Caco-2 (cell line): ENCODE results near the gene BRIP1. TPM values are rescaled to one million over a fixed set of nuclear protein-coding genes. Genes with fewer than 3 reads are reported as not detected.

Source experiments
- BruUV-seq: library from RNA; stranded (reverse); fragments of 400-500 nt; replicated peaks from 2 replicates; lab custom pipeline; 2021; lab: Mats Ljungman, UMichigan
- CTCF ChIA-PET: fragments of 300-600 bp; sonication (Branson Sonifier 250); formaldehyde crosslinking; loops from one replicate; lab custom pipeline; 2022; ENCODE audit warnings: antibody characterized with exemption; lab: Charles Lee
- POLR2A ChIA-PET: fragments of 300-600 bp; sonication (Branson Sonifier 250); formaldehyde crosslinking; loops from one replicate; lab custom pipeline; 2022; ENCODE audit warnings: antibody characterized with exemption; lab: Charles Lee
- DNase-seq, 2 experiments: peaks; one replicate each; pipeline versions ENCODE4 v3.0.0 to v3.0.0-alpha.2; 2020 to 2022
- H3K27me3 ChIP-seq: replicated peaks from 2 replicates; pipeline ENCODE4 v1.6.0; 2011; ENCODE audit warnings: low read length; ENCODE audit not compliant: control insufficient read depth, insufficient read depth
- H3K36me3 ChIP-seq: 2 replicates; pipeline ENCODE4 v1.5.1; 2011; ENCODE audit warnings: low read length; ENCODE audit not compliant: control insufficient read depth, insufficient read depth
- H3K4me1 ChIP-seq: fragments of 250-450 bp; sonication (Bioruptor Pico); 2 replicates; pipeline ENCODE4 v1.5.1; 2020; ENCODE audit warnings: mild to moderate bottlenecking
- H3K4me3 ChIP-seq: 2 replicates; pipeline ENCODE4 v1.5.1; 2011; ENCODE audit warnings: low read depth, mild to moderate bottlenecking, control low read depth, low read length
- H3K9me3 ChIP-seq: fragments of 250-450 bp; sonication (Bioruptor Pico); 2 replicates; pipeline ENCODE4 v1.5.1; 2020; ENCODE audit warnings: mild to moderate bottlenecking, moderate library complexity
- H3K27ac Mint-ChIP-seq: one replicate; pipeline ENCODE4 v1.8.0; 2022; ENCODE audit warnings: mixed read lengths; ENCODE audit not compliant: unreplicated experiment
- H3K27me3 Mint-ChIP-seq: one replicate; pipeline ENCODE4 v1.8.0; 2022; ENCODE audit warnings: mixed read lengths; ENCODE audit not compliant: insufficient read depth, unreplicated experiment
- H3K36me3 Mint-ChIP-seq: one replicate; pipeline ENCODE4 v1.8.0; 2022; ENCODE audit warnings: mild to moderate bottlenecking, mixed read lengths; ENCODE audit not compliant: insufficient read depth, unreplicated experiment
- H3K4me1 Mint-ChIP-seq: one replicate; pipeline ENCODE4 v1.8.0; 2022; ENCODE audit warnings: low read depth, mixed read lengths; ENCODE audit not compliant: unreplicated experiment
- H3K4me3 Mint-ChIP-seq: one replicate; pipeline ENCODE4 v1.8.0; 2022; ENCODE audit warnings: mild to moderate bottlenecking, moderate library complexity, mixed read lengths; ENCODE audit not compliant: unreplicated experiment
- H3K9me3 Mint-ChIP-seq: one replicate; pipeline ENCODE4 v1.8.0; 2022; ENCODE audit warnings: mixed read lengths; ENCODE audit not compliant: unreplicated experiment
- CTCF ChIP-seq, 2 experiments: fragments of 200-600 bp in 1 of 2; IDR thresholded peaks; 1 replicate in 1 of 2; 2 replicates in 1 of 2; pipeline versions ENCODE4 v1.5.1 to v1.8.0; 2011 to 2022; ENCODE audit warnings: antibody characterized with exemption in 1 of 2, control low read depth in 1 of 2, inconsistent platforms in 1 of 2, low read depth in 1 of 2, low read length in 1 of 2, mild to moderate bottlenecking in 1 of 2, moderate library complexity in 1 of 2; ENCODE audit not compliant: insufficient read depth in 1 of 2, severe bottlenecking in 1 of 2, unreplicated experiment in 1 of 2
- intact Hi-C: fragments of 100-400 bp; cut with micrococcal nuclease; formaldehyde crosslinking; loops from one replicate; pipeline ENCODE4 v1.10.0; 2022; ENCODE audit not compliant: unreplicated experiment
- total RNA-seq: library from RNA; stranded (reverse); gene quantifications from 2 replicates; pipeline ENCODE4 v1.2.3, GENCODE V29; 2022

The BRIP1 gene
- total RNA-seq, 1 experiment from 2014 or later = 18.3 TPM

GRCh38 chr17:61878520-61878919, 15.2 kb upstream of the BRIP1 start:
- no peaks in the 10 kb centered on the region for H3K27me3 Mint-ChIP-seq
- H3K9me3 Mint-ChIP-seq = no peaks in the 10 kb centered on the region
- BruUV-seq = no TSS peak
- no peak overlapping the region for H3K27ac Mint-ChIP-seq
- ChIA-PET CTCF (no interaction called here), POLR2A (no interaction called here)
- H3K4me1 ChIP-seq = no peaks in the 10 kb centered on the region
- no peak overlapping the region for H3K4me3 Mint-ChIP-seq
- intact Hi-C loops = no loop called here
- H3K4me1 Mint-ChIP-seq = peaks cover 9% of the 10 kb centered on the region
- DNase-seq = no peak
- H3K9me3 ChIP-seq = no peaks in the 10 kb centered on the region
- H3K4me3 ChIP-seq = no peak overlapping the region
- no peaks in the 10 kb centered on the region for H3K36me3 ChIP-seq
- TF ChIP-seq CTCF (IDR thresholded peaks at IDR 0.05; ENCODE audit: insufficient read depth in 1 of 2, low read depth in 1 of 2, low read length in 1 of 2, severe bottlenecking in 1 of 2, unreplicated experiment in 1 of 2) = no peak
- H3K27me3 ChIP-seq = no peaks in the 10 kb centered on the region
- H3K36me3 Mint-ChIP-seq = peaks cover 8% of the 10 kb centered on the region

- H3K4me1 Mint-ChIP-seq = peaks cover 10% of the 10 kb centered on the region
- ChIA-PET POLR2A (no interaction called here), CTCF (no interaction called here)
- H3K4me1 ChIP-seq = no peaks in the 10 kb centered on the region
- no peaks in the 10 kb centered on the region for H3K27me3 ChIP-seq
- no peaks in the 10 kb centered on the region for H3K9me3 Mint-ChIP-seq
- peaks cover 8% of the 10 kb centered on the region for H3K36me3 Mint-ChIP-seq
- H3K4me3 Mint-ChIP-seq = no peak overlapping the region
- intact Hi-C loops = no loop called here
- no peaks in the 10 kb centered on the region for H3K36me3 ChIP-seq
- DNase-seq = no peak
- H3K27me3 Mint-ChIP-seq = no peaks in the 10 kb centered on the region
- no peak overlapping the region for H3K27ac Mint-ChIP-seq
- H3K9me3 ChIP-seq = no peaks in the 10 kb centered on the region
- H3K4me3 ChIP-seq = no peak overlapping the region
- no TSS peak for BruUV-seq
- no peak for TF ChIP-seq CTCF (IDR thresholded peaks at IDR 0.05; ENCODE audit: insufficient read depth in 1 of 2, low read depth in 1 of 2, low read length in 1 of 2, severe bottlenecking in 1 of 2, unreplicated experiment in 1 of 2)
Measured at GRCh38 chr17:61877837-61878236, 14.5 kb upstream of the BRIP1 start.

- H3K36me3 Mint-ChIP-seq = peaks cover 8% of the 10 kb centered on the region
- H3K36me3 ChIP-seq = no peaks in the 10 kb centered on the region
- no TSS peak for BruUV-seq
Measured at GRCh38 chr17:61875804-61876203, 12.5 kb upstream of the BRIP1 start.

More at GRCh38 chr17:61875804-61876203, 12.5 kb upstream of the BRIP1 start:
- no peak for DNase-seq
- Mint-ChIP-seq H3K4me1 (peaks cover 10% of the 10 kb centered on the region), H3K9me3 (no peaks in the 10 kb centered on the region), H3K27ac (no peak overlapping the region), H3K27me3 (no peaks in the 10 kb centered on the region), H3K4me3 (no peak overlapping the region)
- no peaks in the 10 kb centered on the region for H3K4me1 ChIP-seq
- no peaks in the 10 kb centered on the region for H3K9me3 ChIP-seq
- ChIA-PET CTCF (no interaction called here), POLR2A (interaction anchor here (0.7 kb wide), 1 partner anchor 14 kb away, joined by 3 read pairs; no protein-coding TSS in a partner anchor)
- TF ChIP-seq CTCF (IDR thresholded peaks at IDR 0.05; ENCODE audit: insufficient read depth in 1 of 2, low read depth in 1 of 2, low read length in 1 of 2, severe bottlenecking in 1 of 2, unreplicated experiment in 1 of 2) = no peak
- H3K27me3 ChIP-seq = no peaks in the 10 kb centered on the region
- H3K4me3 ChIP-seq = no peak overlapping the region
- intact Hi-C loops = no loop called here
